ENCODE results near the gene ANKRD2.

The ANKRD2 gene

GRCh38 chr10:97547271-97547600 lies 25.3 kb upstream of the ANKRD2 start:
- Histone ChIP-seq H3F3A (ENCODE audit: low read depth) (no peaks in the 10 kb centered on the region), H3K27me3 (ENCODE audit: insufficient read depth, low read length, poor library complexity, severe bottlenecking) (no peaks in the 10 kb centered on the region), H2AFZ (ENCODE audit: low read length) (no peak overlapping the region), H3K4me1 (ENCODE audit: insufficient read depth, low read length, poor library complexity, severe bottlenecking) (peaks cover 13% of the 10 kb centered on the region), H3K9ac (ENCODE audit: low read depth, low read length, poor library complexity, severe bottlenecking) (no peak overlapping the region), H4K20me1 (ENCODE audit: insufficient read depth, low read length, poor library complexity, severe bottlenecking) (no peaks in the 10 kb centered on the region), H3K9me2 (replicated peaks; ENCODE audit: low read depth, low read length) (no peaks in the 10 kb centered on the region), H3K79me2 (ENCODE audit: insufficient read depth, low read length) (no peaks in the 10 kb centered on the region), H3K4me2 (ENCODE audit: low read depth, low read length, poor library complexity, severe bottlenecking) (no peak overlapping the region), H3K4me3 (ENCODE audit: low read length, poor library complexity, severe bottlenecking) (no peak overlapping the region), H3K9me3 (ENCODE audit: insufficient read depth, low read depth, low read length) (no peaks in the 10 kb centered on the region), H3K36me3 (ENCODE audit: insufficient read depth, low read length) (no peaks in the 10 kb centered on the region)
- TF ChIP-seq CTCF (conservative IDR thresholded peaks at IDR 0.05; ENCODE audit: low read length) (no peak), EZH2phosphoT487 (IDR thresholded peaks at IDR 0.05; ENCODE audit: borderline replicate concordance) (no peak)

GRCh38 chr10:97547962-97548361 lies 24.6 kb upstream of the ANKRD2 start:
- Histone ChIP-seq H3K36me3 (ENCODE audit: insufficient read depth, low read length) (no peaks in the 10 kb centered on the region), H3K9ac (ENCODE audit: low read depth, low read length, poor library complexity, severe bottlenecking) (no peak overlapping the region), H3K4me2 (ENCODE audit: low read depth, low read length, poor library complexity, severe bottlenecking) (no peak overlapping the region), H2AFZ (ENCODE audit: low read length) (no peak overlapping the region), H3F3A (ENCODE audit: low read depth) (no peaks in the 10 kb centered on the region), H3K79me2 (ENCODE audit: insufficient read depth, low read length) (no peaks in the 10 kb centered on the region), H3K9me2 (replicated peaks; ENCODE audit: low read depth, low read length) (no peaks in the 10 kb centered on the region), H3K9me3 (ENCODE audit: insufficient read depth, low read depth, low read length) (no peaks in the 10 kb centered on the region), H3K27me3 (ENCODE audit: insufficient read depth, low read length, poor library complexity, severe bottlenecking) (no peaks in the 10 kb centered on the region), H3K4me3 (ENCODE audit: low read length, poor library complexity, severe bottlenecking) (no peak overlapping the region), H3K4me1 (ENCODE audit: insufficient read depth, low read length, poor library complexity, severe bottlenecking) (peaks cover 8% of the 10 kb centered on the region), H4K20me1 (ENCODE audit: insufficient read depth, low read length, poor library complexity, severe bottlenecking) (no peaks in the 10 kb centered on the region)
- TF ChIP-seq CTCF (conservative IDR thresholded peaks at IDR 0.05; ENCODE audit: low read length) (no peak), EZH2phosphoT487 (IDR thresholded peaks at IDR 0.05; ENCODE audit: borderline replicate concordance) (no peak)

- Histone ChIP-seq H3K4me1 (ENCODE audit: insufficient read depth, low read length, poor library complexity, severe bottlenecking) (no peaks in the 10 kb centered on the region), H3K9me3 (ENCODE audit: insufficient read depth, low read depth, low read length) (no peaks in the 10 kb centered on the region), H3K4me2 (ENCODE audit: low read depth, low read length, poor library complexity, severe bottlenecking) (no peak overlapping the region)
Observed at GRCh38 chr10:97548828-97549455, 23.6 kb upstream of the ANKRD2 start.

More at GRCh38 chr10:97548828-97549455, 23.6 kb upstream of the ANKRD2 start:
- H3K27me3 ChIP-seq (ENCODE audit: insufficient read depth, low read length, poor library complexity, severe bottlenecking): no peaks in the 10 kb centered on the region
- H2AFZ ChIP-seq (ENCODE audit: low read length): no peak overlapping the region
- TF ChIP-seq CTCF (conservative IDR thresholded peaks at IDR 0.05; ENCODE audit: low read length) (no peak), EZH2phosphoT487 (IDR thresholded peaks at IDR 0.05; ENCODE audit: borderline replicate concordance) (no peak)
- H3F3A ChIP-seq (ENCODE audit: low read depth): no peaks in the 10 kb centered on the region
- no peak overlapping the region for H3K9ac ChIP-seq (ENCODE audit: low read depth, low read length, poor library complexity, severe bottlenecking)
- no peaks in the 10 kb centered on the region for H3K36me3 ChIP-seq (ENCODE audit: insufficient read depth, low read length)
- no peaks in the 10 kb centered on the region for H4K20me1 ChIP-seq (ENCODE audit: insufficient read depth, low read length, poor library complexity, severe bottlenecking)
- no peaks in the 10 kb centered on the region for H3K79me2 ChIP-seq (ENCODE audit: insufficient read depth, low read length)
- no peak overlapping the region for H3K4me3 ChIP-seq (ENCODE audit: low read length, poor library complexity, severe bottlenecking)
- H3K9me2 ChIP-seq (replicated peaks; ENCODE audit: low read depth, low read length): no peaks in the 10 kb centered on the region

Data from Loucy (cell line).